ENCODE results near the gene PLA1A. TPM values are rescaled to one million over a fixed set of nuclear protein-coding genes. Genes with fewer than 3 reads are reported as not detected.
A peak's percentile ranks its signal among the peaks of the same experiment; 100 is the strongest.

Gene PLA1A
- total RNA-seq, 2 experiments from 2014 or later = not detected

DNA sequence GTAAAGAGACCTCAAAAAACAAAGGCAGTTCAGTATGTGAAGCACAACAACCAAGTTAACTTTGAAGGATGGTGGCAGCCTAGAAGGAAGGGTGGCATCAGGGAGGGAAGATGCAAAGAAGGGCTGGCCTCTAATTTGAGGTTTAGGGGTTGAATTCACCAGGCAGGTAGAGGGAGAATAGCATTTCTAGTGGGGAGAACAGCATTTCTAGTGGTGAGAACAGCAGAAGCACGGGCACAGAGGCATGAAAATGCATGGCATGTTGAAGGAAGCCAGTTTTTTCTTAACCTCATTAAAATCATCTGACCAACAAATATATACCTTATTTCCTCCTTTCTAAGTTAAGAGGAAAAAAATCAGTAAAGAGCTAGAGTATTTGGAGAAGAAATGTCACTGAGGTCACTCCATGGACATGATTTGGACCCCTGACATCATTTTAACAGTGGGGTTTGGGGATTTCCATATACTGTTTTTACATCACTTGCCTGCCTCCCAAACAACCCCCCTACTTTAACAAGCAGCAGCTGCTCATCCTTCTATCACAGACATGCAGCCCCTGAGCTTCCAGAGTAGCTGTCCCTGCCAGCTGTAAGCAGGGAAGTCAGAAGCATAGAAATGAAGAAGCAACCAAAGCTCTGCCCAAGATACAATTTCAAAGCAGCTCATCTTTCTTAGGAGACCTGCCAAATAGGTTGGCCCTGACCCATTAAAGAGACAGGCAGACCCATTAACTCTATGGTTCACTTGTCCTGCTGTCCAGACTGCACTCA is 65.1 kb downstream of the PLA1A start:
- no peak for ATAC-seq (ENCODE audit: poor library complexity)
- no peak overlapping the region for H3K4me3 ChIP-seq (ENCODE audit: low read length)
- H3K27me3 ChIP-seq (ENCODE audit: control insufficient read depth in 1 of 2, insufficient read depth in 2 of 2, low read length in 2 of 2) = no peaks in the 10 kb centered on the region
- TF ChIP-seq CTCF (IDR thresholded peaks at IDR 0.05) = no peak
- H3K36me3 ChIP-seq (ENCODE audit: insufficient read depth, low read length) = peaks cover 19% of the 10 kb centered on the region
- Mint-ChIP-seq H3K9me3 (no peaks in the 10 kb centered on the region), H3K4me1 (ENCODE audit: low read depth) (no peaks in the 10 kb centered on the region), H3K4me3 (no peak overlapping the region), H3K27ac (no peak overlapping the region), H3K27me3 (no peaks in the 10 kb centered on the region), H3K36me3 (ENCODE audit: low read depth) (peaks cover 16% of the 10 kb centered on the region)
- H3K27ac ChIP-seq (ENCODE audit: low read depth in 1 of 2, low read length in 2 of 2) = no peak overlapping the region
- ChIA-PET CTCF (no interaction called here), POLR2A (no interaction called here)
- H3K4me1 ChIP-seq (ENCODE audit: insufficient read depth, low read length) = no peaks in the 10 kb centered on the region
- no peak for DNase-seq
- intact Hi-C loops (cut with DNase I, micrococcal nuclease) = no loop called here
- H3K9me3 ChIP-seq (ENCODE audit: control insufficient read depth in 1 of 2, insufficient read depth in 1 of 2, low read length in 2 of 2) = no peaks in the 10 kb centered on the region

DNA sequence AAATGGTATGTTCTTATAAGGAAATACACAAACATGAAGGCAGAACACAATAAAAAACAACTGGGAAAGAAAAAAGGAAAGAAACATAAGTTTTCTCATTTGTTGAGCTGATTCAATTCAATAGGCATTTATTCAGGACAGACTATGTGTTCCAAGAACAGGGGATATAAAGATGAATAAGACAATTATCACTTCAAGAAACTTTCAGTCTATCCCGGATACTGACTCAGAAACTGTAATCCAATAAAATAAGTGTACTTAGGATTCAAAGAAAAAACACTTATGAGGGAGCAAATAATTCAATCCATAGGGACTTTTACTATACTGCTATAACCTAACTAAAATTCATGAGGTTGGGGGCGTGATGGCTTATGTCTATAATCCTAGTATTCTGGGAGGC is 66.2 kb downstream of the PLA1A start:
- Histone ChIP-seq H3K4me1 (ENCODE audit: insufficient read depth, low read length) (no peaks in the 10 kb centered on the region), H3K36me3 (ENCODE audit: insufficient read depth, low read length) (peaks cover 24% of the 10 kb centered on the region), H3K4me3 (ENCODE audit: low read length) (no peak overlapping the region), H3K27me3 (ENCODE audit: control insufficient read depth in 1 of 2, insufficient read depth in 2 of 2, low read length in 2 of 2) (no peaks in the 10 kb centered on the region), H3K27ac (ENCODE audit: low read depth in 1 of 2, low read length in 2 of 2) (no peak overlapping the region), H3K9me3 (ENCODE audit: control insufficient read depth in 1 of 2, insufficient read depth in 1 of 2, low read length in 2 of 2) (no peaks in the 10 kb centered on the region)
- ATAC-seq (ENCODE audit: poor library complexity) (no peak), DNase-seq (no peak)
- Mint-ChIP-seq H3K27me3 (no peaks in the 10 kb centered on the region), H3K36me3 (ENCODE audit: low read depth) (peaks cover 21% of the 10 kb centered on the region), H3K4me3 (no peak overlapping the region), H3K9me3 (no peaks in the 10 kb centered on the region), H3K27ac (peak overlapping the region; percentile 4), H3K4me1 (ENCODE audit: low read depth) (no peaks in the 10 kb centered on the region)
- ChIA-PET POLR2A (no interaction called here), CTCF (no interaction called here)
- intact Hi-C loops (cut with DNase I, micrococcal nuclease) = no loop called here
- no peak for TF ChIP-seq CTCF (IDR thresholded peaks at IDR 0.05)

DNA sequence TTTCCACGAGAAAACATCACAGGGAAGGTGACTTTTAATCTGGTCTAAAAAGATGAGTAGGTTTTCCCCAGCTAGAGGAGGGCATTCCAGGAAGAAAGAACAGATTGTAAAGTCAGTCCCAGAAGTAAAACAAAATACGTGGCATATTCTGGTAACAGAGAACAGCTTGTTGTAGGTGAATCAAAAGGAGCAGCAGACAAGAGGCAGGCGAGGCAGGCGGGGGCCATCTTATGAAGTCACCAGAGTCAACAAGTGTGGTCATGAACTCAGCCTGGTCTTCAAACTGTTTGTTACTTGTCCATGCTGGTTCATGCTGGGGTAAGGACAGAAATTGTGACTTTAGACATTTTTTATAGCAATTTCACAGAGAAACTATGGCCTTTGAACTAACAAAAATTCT is 66.7 kb downstream of the PLA1A start:
- intact Hi-C loops (cut with DNase I, micrococcal nuclease) = no loop called here
- H3K27ac ChIP-seq (ENCODE audit: low read depth in 1 of 2, low read length in 2 of 2) = no peak overlapping the region

More for the DNA sequence above, 66.7 kb downstream of the PLA1A start:
- H3K27me3 ChIP-seq (ENCODE audit: control insufficient read depth in 1 of 2, insufficient read depth in 2 of 2, low read length in 2 of 2) = no peaks in the 10 kb centered on the region
- DNase-seq (no peak), ATAC-seq (ENCODE audit: poor library complexity) (no peak)
- ChIA-PET CTCF (no interaction called here), POLR2A (interaction anchor here (1.3 kb wide), 1 partner anchor 9 kb away, joined by 6 read pairs; no protein-coding TSS in a partner anchor)
- Mint-ChIP-seq H3K4me1 (ENCODE audit: low read depth) (no peaks in the 10 kb centered on the region), H3K9me3 (no peaks in the 10 kb centered on the region), H3K36me3 (ENCODE audit: low read depth) (peaks cover 24% of the 10 kb centered on the region), H3K4me3 (no peak overlapping the region), H3K27ac (no peak overlapping the region), H3K27me3 (no peaks in the 10 kb centered on the region)
- H3K9me3 ChIP-seq (ENCODE audit: control insufficient read depth in 1 of 2, insufficient read depth in 1 of 2, low read length in 2 of 2) = no peaks in the 10 kb centered on the region
- no peaks in the 10 kb centered on the region for H3K4me1 ChIP-seq (ENCODE audit: insufficient read depth, low read length)
- no peak for TF ChIP-seq CTCF (IDR thresholded peaks at IDR 0.05)
- peaks cover 29% of the 10 kb centered on the region for H3K36me3 ChIP-seq (ENCODE audit: insufficient read depth, low read length)
- no peak overlapping the region for H3K4me3 ChIP-seq (ENCODE audit: low read length)
